ENCODE data around the gene KIAA1671.

KIAA1671 gene

DNA sequence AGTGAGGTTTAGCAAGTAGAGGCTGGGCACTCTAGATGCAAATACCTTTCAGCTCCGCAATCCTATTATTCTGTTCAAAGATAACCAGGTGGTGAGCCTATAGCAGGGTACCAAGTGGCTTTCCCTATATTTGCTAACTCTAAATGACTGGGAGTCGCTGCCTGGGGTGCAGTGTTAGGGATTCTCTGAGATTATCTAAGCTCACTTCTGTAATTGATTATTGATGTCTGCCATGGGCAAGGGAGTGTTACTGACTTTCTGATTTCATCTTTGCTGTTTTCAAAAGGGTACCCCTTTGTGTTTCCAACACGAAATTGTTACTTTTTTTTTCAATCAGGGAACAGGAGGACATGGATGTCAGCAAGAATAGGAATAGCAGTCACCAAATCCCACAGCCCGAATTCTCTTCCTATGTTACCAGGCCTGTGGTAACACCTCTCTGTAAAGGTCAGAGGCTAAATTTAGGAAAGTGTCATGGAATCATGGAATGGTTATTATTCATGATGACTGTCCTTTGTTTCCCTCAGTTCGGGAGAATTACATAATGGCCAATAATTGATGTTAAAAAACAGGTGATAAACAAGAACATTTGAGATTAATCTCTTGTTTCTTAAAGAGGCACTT is 184.5 kb downstream of the KIAA1671 start:
- Histone ChIP-seq H3K9ac (ENCODE audit: low read depth, low read length) (no peak overlapping the region), H3K4me1 (ENCODE audit: insufficient read depth, low read length) (0 out of 2 replicates have a peak, but pooled peaks cover 4% of the 10 kb centered on the region), H3K27me3 (ENCODE audit: insufficient read depth, low read length) (no peaks in the 10 kb centered on the region), H3K9me3 (ENCODE audit: insufficient read depth, low read depth, low read length) (no peaks in the 10 kb centered on the region), H3K4me3 (ENCODE audit: low read length) (no peak overlapping the region), H3K27ac (ENCODE audit: low read length) (no peak overlapping the region), H3K36me3 (ENCODE audit: insufficient read depth, low read depth, low read length) (no peaks in the 10 kb centered on the region)

DNA sequence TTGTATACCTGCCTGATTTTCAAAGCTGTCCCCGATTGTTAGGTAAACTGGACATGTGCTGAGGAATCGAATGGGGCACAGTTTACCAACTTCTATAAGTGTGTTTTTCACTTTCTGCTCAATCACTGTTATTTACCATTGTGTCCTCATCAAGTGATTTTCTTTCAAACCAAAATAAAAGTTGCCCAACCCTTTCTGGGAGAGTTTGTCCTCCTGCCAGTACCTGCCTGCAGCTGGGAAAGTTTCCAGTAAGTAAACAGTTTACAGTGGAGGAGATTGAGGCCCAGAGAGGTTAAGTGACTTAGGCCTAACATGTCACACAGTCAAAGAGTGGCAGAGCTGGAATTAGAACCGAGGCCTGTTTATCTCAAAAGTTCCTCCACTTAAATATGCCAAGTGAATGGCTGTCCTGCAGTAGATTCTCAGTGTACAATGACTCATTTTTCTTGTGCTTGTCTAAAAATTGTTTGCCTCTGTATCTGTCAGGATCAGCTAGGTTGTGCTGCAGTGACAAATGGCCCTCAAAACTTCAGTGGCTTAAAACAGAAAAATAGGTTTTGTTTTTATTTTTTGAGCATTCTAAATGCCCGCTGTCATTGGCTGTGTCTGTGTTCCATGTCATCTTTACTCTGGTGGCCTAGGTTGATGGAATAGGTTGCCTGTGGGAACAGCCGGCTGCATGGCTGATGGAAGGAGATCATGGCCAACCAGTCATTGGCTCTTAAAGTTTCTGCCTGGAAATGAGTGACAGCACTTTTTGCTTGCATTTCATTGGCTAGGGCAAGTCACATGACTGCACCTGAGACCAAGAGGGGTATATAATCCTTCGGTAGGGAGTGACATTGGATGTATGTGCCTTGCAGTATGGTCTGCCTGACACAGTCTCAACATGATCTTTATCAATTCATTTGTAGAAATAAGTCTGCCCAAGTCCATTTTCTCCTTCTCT is 185.3 kb downstream of the KIAA1671 start:
- Histone ChIP-seq H3K9ac (ENCODE audit: low read depth, low read length) (no peak overlapping the region), H3K4me1 (ENCODE audit: insufficient read depth, low read length) (no peaks in the 10 kb centered on the region), H3K27ac (ENCODE audit: low read length) (no peak overlapping the region)

DNA sequence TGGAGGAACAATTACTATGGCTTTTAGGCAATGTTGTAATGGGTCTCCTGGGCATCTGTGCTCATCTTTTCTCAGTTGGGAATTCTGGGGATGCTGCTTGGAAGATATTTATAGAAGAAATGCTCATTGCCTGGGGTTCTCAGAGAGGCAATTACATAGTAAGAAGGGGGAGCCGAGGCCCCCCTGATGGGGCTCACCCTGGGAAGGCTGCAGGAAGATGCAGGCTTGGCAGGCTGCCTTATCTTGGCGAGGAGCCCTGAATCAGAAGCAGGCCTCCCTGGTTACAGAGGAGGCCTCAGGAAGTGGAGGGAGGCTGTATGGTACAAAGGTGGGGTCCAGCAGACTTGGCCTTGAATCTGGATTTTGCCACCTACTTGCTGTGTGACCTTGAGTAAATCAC is 186.5 kb downstream of the KIAA1671 start:
- Histone ChIP-seq H3K27ac (ENCODE audit: low read length) (no peak overlapping the region), H3K9ac (ENCODE audit: low read depth, low read length) (no peak overlapping the region), H3K4me1 (ENCODE audit: insufficient read depth, low read length) (no peaks in the 10 kb centered on the region), H3K9me3 (ENCODE audit: insufficient read depth, low read depth, low read length) (no peaks in the 10 kb centered on the region), H3K36me3 (ENCODE audit: insufficient read depth, low read depth, low read length) (no peaks in the 10 kb centered on the region), H3K4me3 (ENCODE audit: low read length) (no peak overlapping the region), H3K27me3 (ENCODE audit: insufficient read depth, low read length) (no peaks in the 10 kb centered on the region)

More for the DNA sequence above, 185.3 kb downstream of the KIAA1671 start:
- no peak overlapping the region for H3K4me3 ChIP-seq (ENCODE audit: low read length)
- H3K9me3 ChIP-seq (ENCODE audit: insufficient read depth, low read depth, low read length), result no peaks in the 10 kb centered on the region
- no peaks in the 10 kb centered on the region for H3K36me3 ChIP-seq (ENCODE audit: insufficient read depth, low read depth, low read length)
- no peaks in the 10 kb centered on the region for H3K27me3 ChIP-seq (ENCODE audit: insufficient read depth, low read length)

DNA sequence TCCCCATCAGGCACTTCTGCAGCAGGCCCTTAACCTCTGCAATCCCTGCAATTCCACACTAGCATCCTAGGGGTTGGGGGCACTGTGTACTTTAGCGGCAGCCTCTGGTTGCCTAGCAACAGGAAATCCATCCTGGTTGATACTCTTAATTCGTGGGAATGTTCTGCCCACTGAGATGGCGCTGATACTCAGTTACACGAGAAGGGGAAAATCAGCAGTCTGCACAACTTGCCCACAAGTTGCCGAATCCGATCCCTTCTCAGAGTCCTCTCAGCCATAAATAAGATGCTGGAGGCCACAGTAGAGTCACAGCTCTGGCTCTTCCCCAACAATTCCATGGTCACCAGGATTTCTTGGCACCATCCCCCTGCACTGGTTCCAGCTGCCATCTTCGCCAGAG is 189.6 kb downstream of the KIAA1671 start:
- H3K9me3 ChIP-seq (ENCODE audit: insufficient read depth, low read depth, low read length), result no peaks in the 10 kb centered on the region
- peaks cover 6% of the 10 kb centered on the region; the same call in 1 of the 2 replicates for H3K4me1 ChIP-seq (ENCODE audit: insufficient read depth, low read length)
- no peak overlapping the region for H3K27ac ChIP-seq (ENCODE audit: low read length)
- H3K4me3 ChIP-seq (ENCODE audit: low read length), result no peak overlapping the region
- no peaks in the 10 kb centered on the region for H3K36me3 ChIP-seq (ENCODE audit: insufficient read depth, low read depth, low read length)
- H3K27me3 ChIP-seq (ENCODE audit: insufficient read depth, low read length), result no peaks in the 10 kb centered on the region
- no peak overlapping the region for H3K9ac ChIP-seq (ENCODE audit: low read depth, low read length)

DNA sequence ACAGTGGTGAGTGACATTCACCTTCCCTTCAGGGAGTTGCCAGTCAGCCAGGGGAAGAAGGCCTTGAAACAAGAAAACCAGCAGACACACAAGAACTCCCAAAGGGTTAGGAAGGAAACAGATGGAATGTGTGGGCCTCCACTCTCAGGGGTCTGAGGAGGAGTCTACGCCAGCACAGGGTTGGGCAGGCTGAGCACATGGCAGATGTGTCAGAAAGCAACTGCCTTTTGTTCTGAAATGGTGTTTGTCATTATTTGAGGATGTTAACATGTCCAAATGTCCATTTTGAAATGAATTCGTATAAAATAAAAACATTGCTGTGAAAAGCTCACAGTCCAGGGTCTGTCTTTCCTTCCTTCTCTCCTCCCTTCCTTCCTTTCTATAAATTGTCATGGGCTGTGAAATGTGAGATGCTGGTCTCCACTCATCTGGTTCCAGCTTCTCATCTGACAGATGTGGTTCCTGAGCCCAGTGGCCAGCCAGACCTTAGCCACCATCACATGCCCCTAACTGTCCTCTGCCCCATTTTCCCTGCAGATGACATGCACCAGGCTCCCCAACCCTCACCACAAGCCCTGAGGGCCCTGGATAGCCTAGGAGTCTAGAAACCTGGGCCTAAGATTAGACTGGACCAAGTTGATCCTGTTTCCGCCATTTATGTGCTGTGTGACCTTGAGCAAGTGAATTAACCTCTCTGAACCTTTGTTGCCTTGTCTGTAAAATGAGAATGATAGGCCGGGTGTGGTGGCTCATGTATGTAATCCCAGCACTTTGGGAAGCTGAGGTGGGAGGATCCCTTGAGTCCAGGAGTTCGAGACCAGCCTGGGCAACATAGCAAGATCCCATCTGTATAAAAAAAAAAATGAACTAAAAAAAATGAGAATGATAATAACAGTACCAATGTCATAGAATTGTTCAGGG is 190.9 kb downstream of the KIAA1671 start:
- no peak overlapping the region for H3K9ac ChIP-seq (ENCODE audit: low read depth, low read length)
- H3K4me3 ChIP-seq (ENCODE audit: low read length), result no peak overlapping the region
- peaks cover 14% of the 10 kb centered on the region for H3K4me1 ChIP-seq (ENCODE audit: insufficient read depth, low read length)
- H3K27ac ChIP-seq (ENCODE audit: low read length), result no peak overlapping the region
- H3K27me3 ChIP-seq (ENCODE audit: insufficient read depth, low read length), result no peaks in the 10 kb centered on the region
- no peaks in the 10 kb centered on the region for H3K9me3 ChIP-seq (ENCODE audit: insufficient read depth, low read depth, low read length)
- no peaks in the 10 kb centered on the region for H3K36me3 ChIP-seq (ENCODE audit: insufficient read depth, low read depth, low read length)

DNA sequence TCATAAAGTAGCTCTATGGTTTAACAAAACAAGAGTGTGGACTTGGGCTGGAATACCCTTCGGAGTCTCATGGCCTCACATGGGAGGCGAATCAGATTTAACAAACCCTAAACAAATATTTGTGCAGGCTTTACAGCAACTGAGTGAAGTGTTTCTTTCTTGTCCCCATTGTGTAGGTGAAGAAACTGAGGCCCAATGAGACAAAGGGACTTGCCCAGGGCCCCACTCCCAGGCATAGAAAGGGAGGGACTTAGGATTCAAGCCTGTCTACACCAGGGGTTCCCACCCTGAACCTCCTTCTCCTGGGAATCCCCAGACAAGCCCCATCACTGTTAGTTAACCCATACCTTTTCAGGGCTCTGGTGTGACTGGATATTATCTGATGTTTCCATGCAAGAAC is 192.0 kb downstream of the KIAA1671 start:
- Histone ChIP-seq H3K36me3 (ENCODE audit: insufficient read depth, low read depth, low read length) (no peaks in the 10 kb centered on the region), H3K9ac (ENCODE audit: low read depth, low read length) (no peak overlapping the region), H3K9me3 (ENCODE audit: insufficient read depth, low read depth, low read length) (no peaks in the 10 kb centered on the region), H3K27ac (ENCODE audit: low read length) (no peak overlapping the region), H3K4me1 (ENCODE audit: insufficient read depth, low read length) (peaks cover 20% of the 10 kb centered on the region), H3K27me3 (ENCODE audit: insufficient read depth, low read length) (no peaks in the 10 kb centered on the region), H3K4me3 (ENCODE audit: low read length) (no peak overlapping the region)

DNA sequence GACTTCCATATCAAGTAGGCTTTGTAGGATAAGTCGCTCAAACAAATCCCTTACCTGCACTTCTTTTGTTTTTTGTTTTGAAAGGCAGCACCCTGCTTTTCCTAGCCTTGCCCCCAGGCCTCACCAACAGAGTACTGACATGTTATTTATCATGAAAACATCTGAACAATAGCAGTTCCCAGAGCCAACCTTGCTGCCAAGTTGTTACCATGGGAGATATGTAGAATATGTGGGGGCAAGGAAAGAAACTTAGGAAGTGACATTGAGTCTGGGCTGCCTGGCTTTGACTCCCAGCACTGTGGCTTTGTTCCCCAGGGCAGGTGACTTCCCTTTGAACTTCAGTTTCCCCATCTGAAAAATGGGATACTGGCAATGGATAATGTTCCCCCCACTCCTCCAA is 193.8 kb downstream of the KIAA1671 start:
- Histone ChIP-seq H3K27ac (ENCODE audit: low read length) (no peak overlapping the region), H3K27me3 (ENCODE audit: insufficient read depth, low read length) (no peaks in the 10 kb centered on the region), H3K36me3 (ENCODE audit: insufficient read depth, low read depth, low read length) (no peaks in the 10 kb centered on the region), H3K9ac (ENCODE audit: low read depth, low read length) (no peak overlapping the region), H3K9me3 (ENCODE audit: insufficient read depth, low read depth, low read length) (no peaks in the 10 kb centered on the region), H3K4me1 (ENCODE audit: insufficient read depth, low read length) (peaks cover 20% of the 10 kb centered on the region), H3K4me3 (ENCODE audit: low read length) (no peak overlapping the region)

DNA sequence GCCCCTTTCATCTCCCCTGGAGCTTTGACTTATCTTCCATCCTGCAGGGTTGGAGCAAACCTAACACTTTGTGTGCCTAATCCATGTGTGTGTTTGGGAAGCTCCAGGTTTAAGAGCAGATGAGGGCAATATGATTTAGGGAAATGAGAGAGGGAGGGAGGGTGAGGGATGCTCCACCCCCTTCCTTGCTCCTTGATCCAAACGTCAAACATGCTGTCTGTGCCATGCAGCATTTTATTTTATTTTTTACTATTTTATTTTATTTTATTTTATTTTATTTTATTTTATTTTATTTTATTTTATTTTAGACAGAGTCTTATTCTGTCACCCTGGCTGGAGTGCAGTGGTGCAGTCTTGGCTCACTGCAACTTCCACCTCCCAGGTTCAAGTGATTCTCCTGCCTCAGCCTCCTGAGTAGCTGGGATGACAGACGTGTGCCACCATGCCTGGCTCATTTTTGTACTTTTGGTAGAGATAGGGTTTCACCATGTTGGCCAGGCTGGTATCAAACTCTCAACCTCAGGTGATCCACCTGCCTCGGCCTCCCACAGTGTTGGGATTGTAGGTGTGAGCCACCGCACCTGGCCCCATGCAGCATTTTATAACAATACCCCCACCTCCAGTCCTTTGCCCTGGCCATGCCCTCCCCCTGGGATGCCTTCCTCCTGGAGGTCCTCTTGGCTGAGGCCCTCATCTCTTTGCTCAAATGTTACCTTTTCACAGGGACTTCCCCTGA is 194.6 kb downstream of the KIAA1671 start:
- H3K36me3 ChIP-seq (ENCODE audit: insufficient read depth, low read depth, low read length), result no peaks in the 10 kb centered on the region
- no peak overlapping the region for H3K27ac ChIP-seq (ENCODE audit: low read length)
- H3K9me3 ChIP-seq (ENCODE audit: insufficient read depth, low read depth, low read length), result no peaks in the 10 kb centered on the region
- peaks cover 20% of the 10 kb centered on the region for H3K4me1 ChIP-seq (ENCODE audit: insufficient read depth, low read length)
- H3K4me3 ChIP-seq (ENCODE audit: low read length), result no peak overlapping the region
- no peaks in the 10 kb centered on the region for H3K27me3 ChIP-seq (ENCODE audit: insufficient read depth, low read length)
- no peak overlapping the region for H3K9ac ChIP-seq (ENCODE audit: low read depth, low read length)

DNA sequence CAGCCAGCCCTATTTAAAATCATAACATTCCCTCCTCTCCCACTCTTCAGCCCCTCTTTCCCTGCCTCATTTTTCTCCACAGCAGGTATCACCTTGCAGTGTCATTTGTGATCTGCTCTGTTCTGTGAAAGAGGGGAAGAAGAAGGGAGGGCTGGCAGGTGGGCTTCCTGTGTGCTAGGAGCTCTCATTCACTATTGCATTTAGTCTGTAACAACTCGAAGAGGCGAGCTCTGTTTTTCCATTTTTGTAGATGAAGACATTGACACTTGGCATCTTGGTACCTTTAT is 195.1 kb downstream of the KIAA1671 start:
- Histone ChIP-seq H3K9me3 (ENCODE audit: insufficient read depth, low read depth, low read length) (no peaks in the 10 kb centered on the region), H3K4me1 (ENCODE audit: insufficient read depth, low read length) (peaks cover 20% of the 10 kb centered on the region), H3K36me3 (ENCODE audit: insufficient read depth, low read depth, low read length) (no peaks in the 10 kb centered on the region), H3K27ac (ENCODE audit: low read length) (no peak overlapping the region), H3K27me3 (ENCODE audit: insufficient read depth, low read length) (no peaks in the 10 kb centered on the region), H3K4me3 (ENCODE audit: low read length) (no peak overlapping the region), H3K9ac (ENCODE audit: low read depth, low read length) (no peak overlapping the region)

DNA sequence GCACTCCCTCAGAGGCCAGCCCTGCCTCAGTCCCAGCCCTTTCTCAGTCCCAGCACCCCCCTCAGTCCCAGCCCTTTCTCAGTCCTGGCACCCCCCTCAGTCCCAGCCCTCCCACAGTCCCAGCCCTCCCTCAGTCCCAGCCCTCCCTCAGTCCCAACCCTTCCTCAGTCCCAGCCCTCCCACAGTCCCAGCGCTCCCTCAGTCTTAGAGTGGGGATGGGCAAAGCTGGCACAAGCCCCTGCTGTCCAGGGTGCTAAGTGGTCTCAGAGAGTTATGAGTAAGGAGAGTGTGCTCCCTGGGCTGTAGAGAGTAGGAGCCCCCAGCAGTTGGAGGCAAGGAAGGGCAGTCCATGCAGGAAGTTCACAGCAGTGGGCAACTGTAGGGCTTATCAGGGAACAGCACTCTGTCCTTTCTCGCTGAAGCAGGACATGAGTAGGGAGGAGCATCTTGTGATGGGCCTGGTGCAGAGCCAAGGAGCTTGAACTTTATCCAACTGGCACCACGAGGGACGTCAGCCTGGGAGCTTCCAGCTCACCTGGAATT is 195.7 kb downstream of the KIAA1671 start:
- 0 out of 2 replicates have a peak overlapping the region, but pooled peaks have one; percentile 13 for H3K9ac ChIP-seq (ENCODE audit: low read depth, low read length)
- H3K9me3 ChIP-seq (ENCODE audit: insufficient read depth, low read depth, low read length), result no peaks in the 10 kb centered on the region
- H3K27me3 ChIP-seq (ENCODE audit: insufficient read depth, low read length), result no peaks in the 10 kb centered on the region
- peaks cover 20% of the 10 kb centered on the region for H3K4me1 ChIP-seq (ENCODE audit: insufficient read depth, low read length)
- no peak overlapping the region for H3K4me3 ChIP-seq (ENCODE audit: low read length)
- no peak overlapping the region for H3K27ac ChIP-seq (ENCODE audit: low read length)
- H3K36me3 ChIP-seq (ENCODE audit: insufficient read depth, low read depth, low read length), result no peaks in the 10 kb centered on the region

DNA sequence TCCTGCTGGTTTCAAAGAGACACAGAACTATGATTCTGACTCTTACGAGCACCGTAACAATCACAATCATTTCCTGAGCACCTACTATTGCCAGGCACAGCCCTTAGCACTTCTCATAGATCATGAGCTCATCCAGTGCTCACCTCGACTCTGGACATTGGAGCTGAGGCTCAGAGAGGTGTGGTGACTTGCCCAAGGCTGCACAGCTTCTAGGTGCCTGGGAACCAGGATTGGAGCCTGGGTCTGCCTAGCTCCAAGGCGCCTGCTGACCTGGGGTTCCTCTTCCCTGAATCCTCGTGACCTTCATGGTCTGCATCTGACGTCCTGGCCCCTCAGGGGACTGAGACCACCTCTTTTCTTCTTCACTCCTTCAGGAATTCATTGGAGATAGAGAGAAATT is 196.5 kb downstream of the KIAA1671 start:
- Histone ChIP-seq H3K27ac (ENCODE audit: low read length) (no peak overlapping the region), H3K27me3 (ENCODE audit: insufficient read depth, low read length) (no peaks in the 10 kb centered on the region), H3K4me1 (ENCODE audit: insufficient read depth, low read length) (peaks cover 20% of the 10 kb centered on the region), H3K4me3 (ENCODE audit: low read length) (no peak overlapping the region), H3K9ac (ENCODE audit: low read depth, low read length) (no peak overlapping the region), H3K36me3 (ENCODE audit: insufficient read depth, low read depth, low read length) (no peaks in the 10 kb centered on the region), H3K9me3 (ENCODE audit: insufficient read depth, low read depth, low read length) (no peaks in the 10 kb centered on the region)
